Stimulated activated CD8-positive, alpha-beta memory T cell treated with anti-CD3 and anti-CD28 coated beads, Interleukin-7, amount 100 ng/mL, for 48 hours (primary cell): ENCODE results near the gene CAMK4.

Experiments
- DNase-seq, 2 donors: peaks; one replicate each; pipeline ENCODE4 v3.0.0-alpha.2; 2020; ENCODE audit warnings: low read depth in 1 of 2; ENCODE audit errors: extremely low read depth in 1 of 2

Gene CAMK4

GRCh38 chr5:111228520-111229220 is 4.5 kb downstream of the CAMK4 start:
- DNase-seq = no peak

- no peak for DNase-seq
These were observed 5.1 kb downstream of the CAMK4 start for GRCh38 chr5:111229221-111229835.

DNA sequence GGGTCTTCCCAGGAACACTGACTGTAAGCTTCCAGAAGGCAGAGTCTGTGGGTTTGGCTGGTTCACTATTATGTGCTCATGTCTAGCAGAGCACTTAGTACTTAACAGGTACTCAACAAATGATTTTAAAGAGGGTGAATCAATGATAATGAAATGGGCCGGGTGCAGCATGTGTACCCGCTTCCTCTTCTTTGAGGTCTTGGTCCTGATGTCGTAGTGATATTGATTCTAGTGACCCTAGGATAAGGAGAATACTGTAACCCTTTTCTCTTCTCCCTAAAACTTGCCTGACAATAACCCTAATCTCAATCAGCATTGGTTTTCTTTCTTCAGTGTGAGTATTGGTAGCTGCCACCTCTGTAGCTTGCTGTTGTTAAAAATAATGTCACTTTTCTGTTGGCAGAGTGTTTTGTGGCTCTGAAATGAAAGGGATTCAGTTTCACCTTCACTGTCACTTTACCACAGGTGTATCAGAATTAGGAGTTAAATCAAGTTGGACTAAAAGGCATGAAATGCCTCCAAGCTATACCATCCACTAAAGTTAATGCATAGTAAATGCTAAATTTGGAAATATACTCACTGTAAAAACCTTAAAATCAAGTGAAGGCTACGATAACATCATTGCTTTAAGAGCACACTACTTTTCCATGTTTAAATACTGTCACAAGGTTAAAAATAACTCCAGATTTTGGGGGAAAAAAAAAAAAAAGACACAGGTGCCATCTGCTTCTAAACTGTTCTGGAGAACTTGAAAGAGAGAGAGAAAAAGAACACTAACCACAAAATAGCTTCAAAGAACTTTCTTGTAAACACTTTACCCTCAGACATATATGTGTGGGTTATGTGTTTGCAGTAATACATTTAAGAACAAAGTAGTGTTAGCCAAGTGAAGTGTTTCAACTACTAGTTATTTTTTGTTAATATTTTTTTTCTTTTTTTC is 6.0 kb downstream of the CAMK4 start:
- DNase-seq = no peak

GRCh38 chr5:111231119-111231518 is 6.9 kb downstream of the CAMK4 start:
- no peak for DNase-seq

DNA sequence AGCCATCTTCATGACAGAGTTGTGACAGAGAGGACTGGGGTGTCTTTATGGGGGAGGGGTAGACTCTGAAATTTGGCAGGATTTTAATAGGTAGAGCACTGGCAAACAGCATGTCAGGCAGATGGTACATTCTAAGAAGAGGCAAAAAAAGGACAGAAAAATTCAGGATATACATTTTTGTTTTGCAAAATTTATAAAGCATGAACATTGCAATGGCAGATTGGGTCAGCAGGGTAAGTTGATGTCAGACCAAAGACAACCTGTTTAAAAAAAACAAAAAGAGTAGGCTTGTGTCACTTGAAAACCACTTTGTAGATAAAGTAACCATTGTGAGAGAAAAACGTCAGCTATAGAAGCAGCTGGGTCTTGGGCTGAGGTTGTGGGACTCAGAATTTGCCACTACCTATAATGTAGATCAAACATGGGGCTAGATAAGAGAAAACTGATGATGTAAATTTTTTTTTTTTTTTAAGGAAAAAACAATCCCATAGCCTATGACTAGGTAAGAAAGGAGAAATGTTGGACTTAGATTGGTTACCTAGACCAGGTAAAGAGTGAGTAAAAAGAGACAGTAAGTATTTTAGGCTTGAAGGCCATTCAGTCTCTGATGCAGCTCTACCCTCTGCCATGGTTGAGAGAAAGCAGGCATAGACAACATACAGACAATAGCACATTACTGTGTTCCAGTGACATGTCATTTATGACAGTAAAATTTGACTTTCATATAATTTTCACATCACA is 8.3 kb downstream of the CAMK4 start:
- no peak for DNase-seq

GRCh38 chr5:111233052-111233374 is 8.8 kb downstream of the CAMK4 start:
- DNase-seq = no peak

DNA sequence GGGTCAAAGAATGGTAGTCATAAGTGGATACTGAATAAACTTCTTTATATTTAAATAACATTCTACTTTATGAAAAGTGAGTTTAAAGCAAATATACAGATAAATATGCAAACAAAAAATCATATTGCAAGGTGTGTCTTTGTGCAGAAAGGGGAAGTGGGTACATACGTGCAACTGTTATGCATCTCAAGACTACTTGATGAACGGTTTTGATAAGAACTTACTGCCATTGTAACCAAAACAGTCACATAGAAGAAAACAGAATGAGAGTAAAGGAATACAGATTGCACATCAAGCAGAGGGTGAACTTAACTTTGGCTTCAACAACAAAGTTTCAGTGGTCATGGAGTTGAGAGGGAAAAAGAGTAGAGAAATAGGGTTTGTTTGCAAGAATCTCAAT is 9.9 kb downstream of the CAMK4 start:
- no peak for DNase-seq

- no peak for DNase-seq
These were observed 11.5 kb downstream of the CAMK4 start for GRCh38 chr5:111235635-111236034.

DNA sequence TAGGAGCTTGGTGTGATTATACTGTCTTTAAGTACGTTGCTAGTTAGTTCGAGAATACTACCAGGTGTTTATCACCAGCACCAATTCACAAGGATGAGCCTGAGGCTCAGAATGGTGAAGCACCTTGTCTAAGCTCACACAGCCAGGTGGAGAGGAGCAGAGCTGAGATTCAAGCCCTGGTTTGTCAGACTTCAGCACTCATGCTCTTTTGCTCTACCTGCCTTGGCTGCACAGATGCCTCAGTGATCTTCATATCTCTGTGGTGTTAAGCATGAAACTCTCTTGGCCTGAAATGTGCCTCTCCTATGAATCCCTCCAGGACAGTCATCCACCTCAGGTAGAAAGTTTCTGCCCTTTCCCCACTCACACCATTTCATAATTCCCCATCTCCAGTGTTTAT is 12.2 kb downstream of the CAMK4 start:
- DNase-seq = no peak

GRCh38 chr5:111236995-111237394 is 12.8 kb downstream of the CAMK4 start:
- DNase-seq = no peak

DNA sequence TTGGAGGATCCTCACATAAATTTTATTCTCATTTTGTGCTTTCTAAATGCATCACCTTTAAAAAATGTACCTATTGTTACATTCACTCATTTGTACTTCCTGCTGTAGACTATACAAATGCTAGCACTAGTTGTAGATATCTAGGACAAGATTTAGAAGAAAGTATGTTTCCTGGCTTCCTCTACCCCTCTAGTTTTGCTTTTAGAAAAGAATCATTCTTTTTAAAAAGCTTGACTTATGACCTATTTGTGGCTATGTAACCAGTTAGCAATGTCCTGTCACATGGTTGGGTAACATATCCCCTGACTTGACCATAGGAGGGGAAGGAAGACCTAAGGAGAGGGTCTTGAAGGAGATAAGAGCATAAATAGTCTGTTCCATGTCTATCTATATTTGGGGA is 13.3 kb downstream of the CAMK4 start:
- DNase-seq = no peak

DNA sequence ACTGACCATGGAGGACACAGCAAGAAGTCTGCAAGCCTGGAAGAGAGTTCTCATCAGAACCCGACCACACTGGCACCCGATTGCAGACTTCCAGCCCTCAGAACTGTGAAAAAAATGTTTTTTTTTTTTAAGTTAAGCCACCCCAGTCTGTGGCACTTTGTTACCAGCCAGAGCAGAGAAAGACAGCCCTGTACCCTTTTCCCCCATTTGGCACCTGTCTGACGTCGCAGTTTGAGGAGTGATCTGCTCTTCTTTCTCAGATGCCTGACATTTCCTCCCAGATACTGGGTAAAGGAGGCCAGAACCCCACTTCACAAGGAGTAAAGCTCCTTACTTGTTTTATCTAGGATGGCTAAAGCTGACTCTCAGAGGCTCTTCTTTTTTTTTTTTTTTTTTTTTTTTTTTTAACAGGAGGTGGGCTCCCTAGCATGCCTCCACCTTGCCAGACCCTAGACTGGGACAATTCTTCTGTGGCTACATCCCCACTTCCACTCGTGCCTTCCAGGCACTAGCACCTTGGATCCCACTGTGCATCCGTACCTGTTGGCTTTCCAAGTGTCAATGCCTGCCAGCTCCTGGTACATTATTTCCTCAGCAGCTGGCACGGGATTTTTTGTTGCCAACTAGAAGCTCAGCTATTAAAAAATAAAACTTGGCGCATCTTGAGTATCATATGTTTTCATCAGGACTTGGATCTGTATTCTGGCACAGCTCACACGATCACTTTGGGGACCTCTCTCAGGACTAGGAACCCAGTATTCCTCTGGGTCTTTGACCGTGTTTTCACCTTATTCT is 14.4 kb downstream of the CAMK4 start:
- DNase-seq = no peak

GRCh38 chr5:111241696-111242095 is 17.5 kb downstream of the CAMK4 start:
- no peak for DNase-seq

DNA sequence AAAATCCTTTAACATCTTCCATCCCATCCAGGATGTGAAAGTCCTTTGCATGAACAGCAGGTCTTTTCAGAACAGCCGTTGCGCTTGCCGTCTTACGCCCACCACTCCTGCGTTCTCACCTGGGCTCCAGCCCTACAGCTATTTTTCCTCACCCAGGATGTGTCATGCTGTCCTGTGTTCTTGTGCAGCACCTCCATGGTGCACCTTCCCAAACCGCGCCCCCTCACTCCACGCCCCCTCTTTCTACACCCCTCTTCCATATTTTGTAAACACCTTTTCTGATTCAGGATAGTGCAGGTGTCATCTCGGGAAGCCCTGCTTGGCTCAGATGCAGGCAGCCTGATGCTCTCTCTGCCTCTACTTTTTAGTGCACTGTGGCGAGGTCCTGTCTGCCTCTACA is 18.4 kb downstream of the CAMK4 start:
- no peak for DNase-seq

DNA sequence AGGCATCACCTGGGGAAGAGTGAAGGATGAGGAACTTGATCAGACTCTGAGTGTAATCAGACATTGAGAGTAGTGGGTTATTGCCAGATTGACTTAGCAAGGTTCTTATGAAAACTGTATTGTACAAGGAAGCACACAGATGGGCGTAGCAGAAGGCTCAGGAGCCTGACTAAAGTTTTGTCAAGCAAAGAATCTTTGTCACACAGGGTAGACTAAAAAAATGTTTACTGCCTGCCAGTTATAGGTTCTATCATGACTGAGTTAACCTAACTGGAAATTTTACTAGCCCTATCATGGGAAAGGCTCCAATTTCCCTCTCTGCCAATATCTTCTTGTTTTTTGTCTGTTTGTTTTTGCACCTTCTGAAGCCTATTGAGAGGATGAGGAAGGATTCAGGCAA is 19.1 kb downstream of the CAMK4 start:
- no peak for DNase-seq

- DNase-seq = no peak
These were observed 21.5 kb downstream of the CAMK4 start for GRCh38 chr5:111245654-111246053.

- no peak for DNase-seq
These were observed 22.3 kb downstream of the CAMK4 start for GRCh38 chr5:111246459-111246858.

- no peak for DNase-seq
These were observed 24.4 kb downstream of the CAMK4 start for GRCh38 chr5:111248571-111248970.

DNA sequence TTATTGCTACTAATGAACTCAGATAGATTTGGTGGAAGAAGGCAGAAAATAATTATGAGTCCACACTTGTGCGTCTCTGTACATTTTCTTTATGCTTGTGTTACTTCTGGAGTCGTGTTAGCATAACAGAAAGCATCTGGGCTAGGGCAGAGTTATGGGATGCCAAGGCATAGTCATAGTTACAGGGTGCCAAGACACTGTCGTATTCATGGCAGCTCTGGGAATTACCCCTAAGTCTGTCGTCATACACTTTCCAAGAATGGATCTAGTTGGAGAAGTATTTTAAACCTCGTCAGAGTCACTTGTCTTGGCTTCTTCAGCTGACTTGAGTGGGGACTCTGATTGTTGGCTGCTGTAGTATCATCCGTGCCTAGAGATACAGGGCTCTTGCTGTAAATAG is 27.7 kb downstream of the CAMK4 start:
- DNase-seq = no peak

- no peak for DNase-seq
These were observed 28.8 kb downstream of the CAMK4 start for GRCh38 chr5:111252799-111253545.
